ENCODE results near the gene EXOC3L1.

DNA sequence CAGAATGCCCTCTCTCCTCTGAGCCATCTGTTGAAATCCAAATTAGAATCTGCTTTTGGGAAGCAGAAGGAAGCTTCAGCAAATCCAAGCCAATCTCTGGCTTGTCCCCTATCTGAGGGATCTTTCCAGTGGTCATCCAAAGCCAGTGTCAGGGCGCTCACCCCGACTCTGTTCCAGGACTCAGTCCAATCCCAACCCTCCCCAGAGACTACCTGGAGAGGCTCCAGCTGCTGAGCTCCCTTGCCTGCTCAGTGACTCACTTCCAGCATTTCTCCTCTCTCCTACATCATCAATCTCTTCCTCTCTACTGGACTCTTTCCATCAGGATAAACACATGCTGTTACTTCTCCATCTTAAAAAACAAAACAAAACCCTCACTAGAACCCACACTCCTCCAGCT is 8.6 kb downstream of the EXOC3L1 start:
- TF ChIP-seq POLR2A (IDR thresholded peaks at IDR 0.05) (no peak), CTCF (IDR thresholded peaks at IDR 0.05) (no peak), POLR2AphosphoS5 (IDR thresholded peaks at IDR 0.05) (no peak), EP300 (IDR thresholded peaks at IDR 0.05) (no peak)
